IMR-90 (cell line): ENCODE results near the gene NOS1AP.

ENCODE experiments used
- FOS ChIP-seq: fragments of 150-350 bp; IDR thresholded peaks from 2 replicates; pipeline ENCODE4 v1.6.1; 2016; ENCODE audit warnings: low read depth, low read length
- MAZ ChIP-seq: IDR thresholded peaks from 2 replicates; pipeline ENCODE4 v1.6.1; 2012; ENCODE audit warnings: low read depth, mild to moderate bottlenecking, low read length, improper control_type of control experiment, moderate library complexity, borderline replicate concordance
- RAD21 ChIP-seq: IDR thresholded peaks from 2 replicates; pipeline ENCODE4 v1.6.1; 2012; ENCODE audit warnings: low read length, improper control_type of control experiment
- TF ChIP-seq, protein P1 (sequence below): conservative IDR thresholded peaks from 2 replicates; pipeline ENCODE4 v1.5.1; 2012; ENCODE audit warnings: mild to moderate bottlenecking, low read depth, low read length, improper control_type of control experiment

DNA sequence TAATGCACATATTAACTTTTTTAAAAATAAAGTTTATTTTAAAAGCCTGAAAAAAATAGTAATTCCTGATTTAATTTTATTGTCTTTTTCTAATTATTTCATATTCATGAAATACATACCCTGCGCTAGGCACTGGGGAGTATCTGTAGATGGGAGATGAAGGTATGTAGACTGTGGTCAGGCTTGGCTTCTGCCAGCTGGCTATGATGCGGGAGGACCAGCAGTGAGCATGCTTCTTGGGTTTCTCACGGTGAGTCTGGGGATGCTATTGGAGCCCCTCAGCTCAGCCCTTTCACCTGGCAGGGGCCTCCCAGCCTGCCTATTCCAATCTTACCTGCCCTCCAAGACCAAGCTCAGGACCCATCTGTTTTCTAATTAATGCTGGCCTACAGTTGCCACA, 138.4 kb downstream of the NOS1AP start:
- no peak for TF ChIP-seq RAD21
- no peak for TF ChIP-seq MAZ
- no peak for TF ChIP-seq FOS
- TF ChIP-seq, protein P1, sequence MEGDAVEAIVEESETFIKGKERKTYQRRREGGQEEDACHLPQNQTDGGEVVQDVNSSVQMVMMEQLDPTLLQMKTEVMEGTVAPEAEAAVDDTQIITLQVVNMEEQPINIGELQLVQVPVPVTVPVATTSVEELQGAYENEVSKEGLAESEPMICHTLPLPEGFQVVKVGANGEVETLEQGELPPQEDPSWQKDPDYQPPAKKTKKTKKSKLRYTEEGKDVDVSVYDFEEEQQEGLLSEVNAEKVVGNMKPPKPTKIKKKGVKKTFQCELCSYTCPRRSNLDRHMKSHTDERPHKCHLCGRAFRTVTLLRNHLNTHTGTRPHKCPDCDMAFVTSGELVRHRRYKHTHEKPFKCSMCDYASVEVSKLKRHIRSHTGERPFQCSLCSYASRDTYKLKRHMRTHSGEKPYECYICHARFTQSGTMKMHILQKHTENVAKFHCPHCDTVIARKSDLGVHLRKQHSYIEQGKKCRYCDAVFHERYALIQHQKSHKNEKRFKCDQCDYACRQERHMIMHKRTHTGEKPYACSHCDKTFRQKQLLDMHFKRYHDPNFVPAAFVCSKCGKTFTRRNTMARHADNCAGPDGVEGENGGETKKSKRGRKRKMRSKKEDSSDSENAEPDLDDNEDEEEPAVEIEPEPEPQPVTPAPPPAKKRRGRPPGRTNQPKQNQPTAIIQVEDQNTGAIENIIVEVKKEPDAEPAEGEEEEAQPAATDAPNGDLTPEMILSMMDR: no peak
